HCT116 (cell line): ENCODE results near the gene CEP170B. TPM values are rescaled to one million over a fixed set of nuclear protein-coding genes. Genes with fewer than 3 reads are reported as not detected.

Source experiments
- ATAC-seq: fragments of 200-7000 bp; cut with Tn5 transposase; 2 replicates; pipeline ENCODE4 v1.9.1; 2020; ENCODE audit warnings: mild to moderate bottlenecking, moderate library complexity
- Bru-seq: library from RNA; stranded (reverse); fragments of 400-500 nt; gene quantifications from one replicate; lab custom pipeline; 2021; lab: Mats Ljungman, UMichigan
- BruChase-seq, 2 experiments: library from RNA; stranded (reverse); fragments of 400-500 nt; gene quantifications; one replicate each; lab custom pipeline; 2021; lab: Mats Ljungman, UMichigan
- BruUV-seq: library from RNA; stranded (reverse); fragments of 400-500 nt; replicated peaks from 2 replicates; lab custom pipeline; 2021; lab: Mats Ljungman, UMichigan
- CTCF ChIA-PET: fragments of 300-600 bp; sonication (Branson Sonifier 250); formaldehyde crosslinking; loops from one replicate; lab custom pipeline; 2021; ENCODE audit warnings: antibody characterized with exemption; lab: Charles Lee
- POLR2A ChIA-PET: fragments of 300-600, 350-600 bp; sonication (Branson Sonifier 250); formaldehyde crosslinking; loops from one replicate; lab custom pipeline; 2021; ENCODE audit warnings: antibody characterized with exemption; lab: Charles Lee
- RAD21 ChIA-PET, 2 experiments: fragments of 300-600 bp; sonication (Branson Sonifier 250); formaldehyde crosslinking; loops; one replicate each; lab custom pipeline; 2023; ENCODE audit warnings: low total read pairs in 2 of 2; ENCODE audit not compliant: uncharacterized antibody in 2 of 2, unreplicated experiment in 2 of 2, low non-redundant PET in 1 of 2; lab: Charles Lee
- DNase-seq: peaks from one replicate; pipeline ENCODE4 v3.0.0-alpha.2; 2010; ENCODE audit warnings: low read depth, low spot score
- H2AFZ ChIP-seq: fragments of 200-600 bp; shearing (Covaris generic), sonication (generic); 2 replicates; pipeline ENCODE4 v1.6.1; 2017; ENCODE audit warnings: low read depth, mixed run types, mixed read lengths, antibody characterized with exemption, low read length; ENCODE audit not compliant: poor library complexity, severe bottlenecking
- H3K27ac ChIP-seq: 2 replicates; pipeline ENCODE4 v1.5.1; 2012; ENCODE audit warnings: low read depth, low read length
- H3K27me3 ChIP-seq: fragments of 200-600 bp; sonication (generic); 2 replicates; pipeline ENCODE4 v1.6.1; 2016; ENCODE audit warnings: mixed run types, low read length, mixed read lengths; ENCODE audit not compliant: insufficient read depth
- H3K36me3 ChIP-seq, 2 experiments: fragments of 200-500 bp in 1 of 2; fragments of 200-600 bp in 1 of 2; sonication (Bioruptor generic) in 1 of 2; sonication (generic) in 1 of 2; 2 replicates each; pipeline versions ENCODE4 v1.5.1 to v1.6.1; 2014 to 2016; ENCODE audit warnings: low read length in 2 of 2, inconsistent platforms in 1 of 2, mixed read lengths in 1 of 2, mixed run types in 1 of 2; ENCODE audit not compliant: insufficient read depth in 2 of 2, control insufficient read depth in 1 of 2
- H3K4me1 ChIP-seq, 2 experiments: fragments of 200-600 bp in 1 of 2; sonication (generic) in 1 of 2; 2 replicates each; pipeline versions ENCODE4 v1.5.1 to v1.6.1; 2012 to 2017; ENCODE audit warnings: low read length in 2 of 2, inconsistent platforms in 1 of 2, mild to moderate bottlenecking in 1 of 2, mixed read lengths in 1 of 2, mixed run types in 1 of 2, moderate library complexity in 1 of 2; ENCODE audit not compliant: insufficient read depth in 2 of 2, control insufficient read depth in 1 of 2
- H3K4me2 ChIP-seq: fragments of 200-600 bp; sonication (generic); 2 replicates; pipeline ENCODE4 v1.6.1; 2017; ENCODE audit warnings: mixed run types, low read length, mixed read lengths
- H3K4me3 ChIP-seq, 2 experiments: fragments of 200-600 bp in 1 of 2; sonication (generic) in 1 of 2; replicated peaks in 1 of 2; 2 replicates each; pipeline ENCODE4 v1.5.1; 2011 to 2016; ENCODE audit warnings: low read length in 2 of 2, control low read depth in 1 of 2, low read depth in 1 of 2, mild to moderate bottlenecking in 1 of 2, mixed read lengths in 1 of 2, mixed run types in 1 of 2
- H3K79me2 ChIP-seq: fragments of 200-600 bp; sonication (generic); 2 replicates; pipeline ENCODE4 v1.6.1; 2017; ENCODE audit warnings: mild to moderate bottlenecking, mixed run types, low read length, moderate library complexity, mixed read lengths; ENCODE audit not compliant: insufficient read depth
- H3K9ac ChIP-seq: fragments of 200-600 bp; sonication (generic); 2 replicates; pipeline ENCODE4 v1.6.1; 2016; ENCODE audit warnings: low read length, mixed read lengths
- H3K9me2 ChIP-seq: fragments of 200-600 bp; sonication (generic), shearing (Covaris generic); 2 replicates; pipeline ENCODE4 v1.6.1; 2017; ENCODE audit warnings: mixed run types, mild to moderate bottlenecking, moderate library complexity; ENCODE audit not compliant: insufficient read depth
- H3K9me3 ChIP-seq, 2 experiments: fragments of 200-500 bp in 1 of 2; fragments of 200-600 bp in 1 of 2; sonication (Bioruptor generic) in 1 of 2; sonication (generic) in 1 of 2; 2 replicates each; pipeline ENCODE4 v1.6.1; 2014 to 2017; ENCODE audit warnings: low read length in 2 of 2, mixed read lengths in 2 of 2, inconsistent platforms in 1 of 2, low read depth in 1 of 2, mild to moderate bottlenecking in 1 of 2, mixed run types in 1 of 2, moderate library complexity in 1 of 2; ENCODE audit not compliant: control insufficient read depth in 1 of 2, insufficient read depth in 1 of 2
- H4K20me1 ChIP-seq: fragments of 200-600 bp; sonication (generic), shearing (Covaris generic); 2 replicates; pipeline ENCODE4 v1.6.1; 2017; ENCODE audit warnings: mixed run types, mild to moderate bottlenecking, moderate library complexity; ENCODE audit not compliant: insufficient read depth
- CBX3 ChIP-seq: IDR thresholded peaks from 2 replicates; pipeline ENCODE4 v1.6.1; 2012; ENCODE audit warnings: low read depth
- CTCF ChIP-seq, 3 experiments: fragments of 200-600 bp in 1 of 3; sonication (generic) in 1 of 3; IDR thresholded peaks in 2 of 3; conservative IDR thresholded peaks in 1 of 3; 2 replicates each; pipeline ENCODE4 v1.5.1; 2012 to 2017; ENCODE audit warnings: low read depth in 2 of 3, low read length in 2 of 3, antibody characterized with exemption in 1 of 3, borderline replicate concordance in 1 of 3, control low read depth in 1 of 3, mild to moderate bottlenecking in 1 of 3, mixed read lengths in 1 of 3, mixed run types in 1 of 3, moderate library complexity in 1 of 3; ENCODE audit not compliant: insufficient read depth in 1 of 3
- EZH2phosphoT487 ChIP-seq: fragments of 200-600 bp; IDR thresholded peaks from 2 replicates; pipeline ENCODE4 v1.6.1; 2018; ENCODE audit warnings: antibody characterized with exemption, borderline replicate concordance
- FOSL1 ChIP-seq: IDR thresholded peaks from 2 replicates; pipeline ENCODE4 v1.6.1; 2012; ENCODE audit warnings: low read depth
- JUND ChIP-seq: IDR thresholded peaks from 2 replicates; pipeline ENCODE4 v1.6.1; 2012
- MAX ChIP-seq: IDR thresholded peaks from 2 replicates; pipeline ENCODE4 v1.6.1; 2012
- POLR2A ChIP-seq: IDR thresholded peaks from 2 replicates; pipeline ENCODE4 v1.7.0; 2011; ENCODE audit warnings: borderline replicate concordance; ENCODE audit not compliant: insufficient read depth, insufficient read length; ENCODE audit errors: extremely low read depth
- ZBTB33 ChIP-seq: IDR thresholded peaks from 2 replicates; pipeline ENCODE4 v1.6.1; 2011; ENCODE audit warnings: mild to moderate bottlenecking, low read length, moderate library complexity; ENCODE audit not compliant: insufficient replicate concordance; ENCODE audit errors: extremely low read depth
- intact Hi-C: fragments of 100-400 bp; cut with micrococcal nuclease; formaldehyde crosslinking; loops from 2 replicates; pipeline ENCODE4 v1.10.0; 2022
- long read RNA-seq: library from polyadenylated mRNA; unstranded; transcript quantifications from one replicate; pipeline ENCODE4 v2.0.0, GENCODE V29; 2021; ENCODE audit not compliant: unreplicated experiment
- polyA plus RNA-seq: library from polyadenylated mRNA; unstranded; fragments of >200 nt; gene quantifications from 2 replicates; pipeline ENCODE4 v1.2.1, GENCODE V29; 2012; ENCODE audit warnings: missing spikeins
- total RNA-seq: library from RNA; stranded (reverse); gene quantifications from one replicate; pipeline ENCODE4 v1.2.1, GENCODE V29; 2021; ENCODE audit not compliant: unreplicated experiment

CEP170B gene
- total RNA-seq (45.9 TPM), Bru-seq, nascent RNA (percentile 60 among the genes with signal in this experiment), BruChase-seq, experiment 1, labeled RNA remaining after a 6-hour chase (percentile 87 among the genes with signal in this experiment), BruChase-seq, experiment 2, labeled RNA remaining after a 2-hour chase (percentile 78 among the genes with signal in this experiment)
- 24.4 and 26.7 TPM in 2 replicates for polyA plus RNA-seq
- long read RNA-seq, partial matches to known transcripts = 12 of 39 reads
- long read RNA-seq, other reads (novel, unspliced or antisense) = 26 of 39 reads

GRCh38 chr14:104865081-104865630 is at the start of gene CEP170B:
Gene CEP170B, plus strand, starts transcription at chr14:104865268. Its CDS starts 3,183 bp downstream, at chr14:104868451.
- peaks cover 0 to 19% of the 10 kb centered on the region in 2 experiments; a peak in 1 of 4 replicates for H3K36me3 ChIP-seq
- H2AFZ ChIP-seq = no peak within 1 kb of the TSS
- CTCF ChIA-PET = no interaction called here
- H3K9me3 ChIP-seq = no peaks in the 10 kb centered on the region; a peak in 1 of 4 replicates
- POLR2A ChIA-PET = interaction anchor here (0.6 kb wide), 1 partner anchor 64 kb away, joined by 4 read pairs; no protein-coding TSS in a partner anchor
- TF ChIP-seq ZBTB33 = no peak
- no peak for TF ChIP-seq CTCF (IDR thresholded peaks at IDR 0.05 in 2 of 3, conservative IDR thresholded peaks at IDR 0.05 in 1 of 3; ENCODE audit: borderline replicate concordance in 1 of 3, insufficient read depth in 1 of 3, low read depth in 2 of 3, low read length in 2 of 3)
- no peak for TF ChIP-seq MAX
- no peak for TF ChIP-seq EZH2phosphoT487
- peak; percentile 4 for TF ChIP-seq POLR2A
- TF ChIP-seq JUND = no peak
- no peak for TF ChIP-seq CBX3
- TF ChIP-seq FOSL1 = no peak
- TF ChIP-seq, all 23 proteins: peak for 1
- H3K79me2 ChIP-seq = peaks cover 78% of the 10 kb centered on the region
- peak within 1 kb of the TSS; percentile 88 for H3K9ac ChIP-seq
- ATAC-seq = peak; percentile 64
- RAD21 ChIA-PET = no interaction called here
- no peak for DNase-seq
- H4K20me1 ChIP-seq = no peaks in the 10 kb centered on the region
- H3K4me3 ChIP-seq = peak within 1 kb of the TSS; percentile 85 to 94
- peak within 1 kb of the TSS; percentile 97 for H3K27ac ChIP-seq
- peaks cover 14 to 23% of the 10 kb centered on the region in 2 experiments for H3K4me1 ChIP-seq
- intact Hi-C loops = loop anchor here (2.0 kb wide), 1 partner anchor 38 kb away; no protein-coding TSS in a partner anchor
- no peaks in the 10 kb centered on the region for H3K27me3 ChIP-seq
- H3K4me2 ChIP-seq = peak within 1 kb of the TSS; percentile 96
- no TSS peak for BruUV-seq
- no peaks in the 10 kb centered on the region for H3K9me2 ChIP-seq
